HUES64 (cell line): ENCODE measurements around the gene IFNAR2.

Source experiments
- H3K27ac ChIP-seq: 2 replicates; pipeline ENCODE4 v1.7.0; 2013; ENCODE audit warnings: low read depth, low read length, inconsistent platforms
- H3K27me3 ChIP-seq: 2 replicates; pipeline ENCODE4 v1.6.1; 2013; ENCODE audit warnings: mild to moderate bottlenecking, low read length; ENCODE audit not compliant: insufficient read depth
- H3K36me3 ChIP-seq: 2 replicates; pipeline ENCODE4 v1.6.1; 2013; ENCODE audit warnings: mild to moderate bottlenecking, low read length; ENCODE audit not compliant: insufficient read depth
- H3K4me1 ChIP-seq: 2 replicates; pipeline ENCODE4 v1.6.1; 2013; ENCODE audit warnings: mild to moderate bottlenecking, low read length, moderate library complexity; ENCODE audit not compliant: insufficient read depth
- H3K4me3 ChIP-seq: 2 replicates; pipeline ENCODE4 v1.5.1; 2013; ENCODE audit warnings: mild to moderate bottlenecking, low read length, moderate library complexity
- H3K9ac ChIP-seq: 2 replicates; pipeline ENCODE4 v1.6.1; 2013; ENCODE audit warnings: mild to moderate bottlenecking, low read depth, low read length
- H3K9me3 ChIP-seq: 2 replicates; pipeline ENCODE4 v1.6.1; 2013; ENCODE audit warnings: low read depth, low read length; ENCODE audit not compliant: insufficient read depth
- WGBS: fragments of 150-250, 120-280 bp; methylation state at CpG from one replicate; pipeline ENCODE4 v1.1.7; 2013; ENCODE audit warnings: missing lambda C conversion rate; 5-methylcytosine and 5-hydroxymethylcytosine counted together

IFNAR2 gene

GRCh38 chr21:33201956-33202355 is 27.8 kb upstream of the IFNAR2 start:
- Histone ChIP-seq H3K4me1 (no peaks in the 10 kb centered on the region), H3K36me3 (no peaks in the 10 kb centered on the region), H3K9me3 (no peaks in the 10 kb centered on the region), H3K27ac (no peak overlapping the region), H3K9ac (no peak overlapping the region), H3K4me3 (no peak overlapping the region), H3K27me3 (peaks cover 4% of the 10 kb centered on the region; the same call in 1 of the 2 replicates)
- 90% methylated on average over 4 of the region's 4 CpGs for WGBS

DNA sequence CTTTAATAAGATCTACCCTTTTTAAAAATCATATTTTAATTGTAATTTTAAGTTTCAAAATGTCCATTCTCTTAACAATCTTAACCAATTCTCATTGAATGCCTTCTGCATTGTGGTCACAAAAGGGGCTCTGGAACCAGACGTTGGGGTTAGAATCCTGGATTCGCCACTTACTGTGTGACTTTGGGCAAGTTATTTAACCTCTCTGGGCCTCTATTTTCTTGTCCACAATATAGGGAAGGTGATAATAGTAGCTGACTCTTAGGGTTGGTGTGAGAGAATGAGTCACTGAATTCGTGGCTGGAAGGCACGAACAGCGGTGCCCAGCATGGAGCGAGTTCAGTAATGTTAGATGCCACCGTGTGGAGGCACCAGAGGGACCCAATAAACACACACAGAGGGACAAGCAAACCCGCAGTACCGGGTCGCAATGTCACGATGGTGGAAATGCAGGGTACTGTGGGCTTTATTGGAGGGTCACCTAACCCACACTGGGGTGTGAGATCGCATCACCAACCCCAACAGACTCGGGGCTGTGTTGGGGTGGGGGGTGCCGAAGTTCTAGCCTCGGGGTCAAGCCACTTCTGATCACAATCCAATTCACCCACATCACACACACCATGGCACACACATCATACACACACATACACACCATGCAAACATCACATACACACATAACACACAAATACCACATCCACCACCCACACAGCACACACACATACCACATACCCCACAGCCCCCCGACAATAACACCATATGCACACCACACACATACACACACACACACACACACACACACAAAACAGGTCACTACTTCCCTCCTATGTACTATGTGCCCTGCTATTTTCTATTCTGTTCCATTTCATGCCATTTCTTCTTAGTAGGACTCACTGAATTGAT is 27.0 kb upstream of the IFNAR2 start:
- Histone ChIP-seq H3K27ac (no peak overlapping the region), H3K9me3 (no peaks in the 10 kb centered on the region), H3K4me1 (no peaks in the 10 kb centered on the region), H3K9ac (no peak overlapping the region), H3K36me3 (no peaks in the 10 kb centered on the region), H3K27me3 (no peaks in the 10 kb centered on the region), H3K4me3 (no peak overlapping the region)
- WGBS, result 92% methylated on average over 14 of the region's 16 CpGs

DNA sequence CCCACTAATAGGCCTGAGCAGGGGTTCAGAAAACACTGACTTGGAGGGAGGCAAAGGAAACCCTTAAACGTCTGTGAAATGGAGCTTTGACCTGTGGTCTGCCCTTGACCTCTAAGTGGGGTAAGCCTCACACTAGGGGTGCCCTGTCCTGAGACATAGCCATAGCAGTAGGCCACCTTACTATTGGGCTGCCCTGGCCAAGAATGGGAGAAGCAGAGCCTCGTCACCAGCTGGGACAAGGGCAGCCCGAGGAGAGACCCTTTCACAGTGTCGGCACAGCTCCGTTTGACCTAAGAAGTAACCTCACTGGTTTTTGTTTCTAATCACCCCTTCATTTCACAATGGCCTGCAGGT is 26.4 kb upstream of the IFNAR2 start:
- Histone ChIP-seq H3K36me3 (no peaks in the 10 kb centered on the region), H3K27me3 (no peaks in the 10 kb centered on the region), H3K27ac (no peak overlapping the region), H3K4me1 (no peaks in the 10 kb centered on the region), H3K4me3 (no peak overlapping the region), H3K9ac (no peak overlapping the region), H3K9me3 (no peaks in the 10 kb centered on the region)
- 89% methylated on average over 5 of the region's 5 CpGs for WGBS

GRCh38 chr21:33205476-33205875 is 24.3 kb upstream of the IFNAR2 start:
- Histone ChIP-seq H3K9ac (no peak overlapping the region), H3K4me1 (no peaks in the 10 kb centered on the region), H3K27ac (no peak overlapping the region), H3K27me3 (no peaks in the 10 kb centered on the region), H3K4me3 (no peak overlapping the region), H3K9me3 (peaks cover 4% of the 10 kb centered on the region; the same call in 1 of the 2 replicates), H3K36me3 (no peaks in the 10 kb centered on the region)
- 84% methylated on average over 5 of the region's 5 CpGs for WGBS

- Histone ChIP-seq H3K36me3 (no peaks in the 10 kb centered on the region), H3K4me3 (no peak overlapping the region), H3K27ac (no peak overlapping the region), H3K4me1 (no peaks in the 10 kb centered on the region), H3K9ac (no peak overlapping the region), H3K27me3 (no peaks in the 10 kb centered on the region), H3K9me3 (peaks cover 4% of the 10 kb centered on the region; the same call in 1 of the 2 replicates)
- 79% methylated on average over 10 of the region's 10 CpGs for WGBS
These were observed 22.9 kb upstream of the IFNAR2 start for GRCh38 chr21:33206771-33207281.

DNA sequence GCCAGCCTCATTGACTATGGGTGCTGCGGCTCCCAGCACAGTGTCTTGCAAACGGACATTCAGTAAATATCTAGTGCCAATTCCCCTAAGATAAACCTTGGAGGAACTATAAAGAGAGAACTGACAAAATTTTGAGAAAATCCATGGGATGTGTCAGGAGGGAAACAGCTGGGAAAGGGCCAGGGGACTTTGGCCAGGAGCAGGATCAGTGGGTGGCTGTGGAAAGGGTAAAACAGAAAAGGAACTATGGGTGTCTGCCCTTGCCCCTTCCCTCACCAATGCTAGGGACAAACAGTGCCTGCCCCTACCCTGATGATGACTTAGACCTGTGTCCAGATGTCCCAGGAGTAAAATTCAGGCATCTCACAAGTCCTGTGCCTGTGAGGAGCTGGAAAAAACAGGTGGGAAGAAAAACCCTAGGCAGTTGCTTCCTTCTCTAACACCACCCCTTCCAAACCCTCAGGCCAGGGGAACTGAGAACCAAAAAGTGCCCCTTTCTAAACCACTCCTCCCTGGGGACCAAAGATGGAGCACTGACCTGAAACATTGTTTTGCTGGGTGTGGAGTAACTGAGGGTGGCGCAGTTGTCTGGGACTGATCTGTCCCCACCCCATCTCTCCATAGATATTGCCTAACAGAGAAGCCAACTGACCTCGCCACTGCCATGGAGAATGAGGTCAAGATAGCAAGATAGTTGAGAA is 22.1 kb upstream of the IFNAR2 start:
- H3K4me1 ChIP-seq, result no peaks in the 10 kb centered on the region
- no peak overlapping the region for H3K27ac ChIP-seq
- no peak overlapping the region for H3K4me3 ChIP-seq
- H3K9me3 ChIP-seq, result peaks cover 4% of the 10 kb centered on the region; the same call in 1 of the 2 replicates
- H3K9ac ChIP-seq, result no peak overlapping the region
- no peaks in the 10 kb centered on the region for H3K27me3 ChIP-seq
- H3K36me3 ChIP-seq, result no peaks in the 10 kb centered on the region
- 62% methylated on average over 2 of the region's 4 CpGs for WGBS

DNA sequence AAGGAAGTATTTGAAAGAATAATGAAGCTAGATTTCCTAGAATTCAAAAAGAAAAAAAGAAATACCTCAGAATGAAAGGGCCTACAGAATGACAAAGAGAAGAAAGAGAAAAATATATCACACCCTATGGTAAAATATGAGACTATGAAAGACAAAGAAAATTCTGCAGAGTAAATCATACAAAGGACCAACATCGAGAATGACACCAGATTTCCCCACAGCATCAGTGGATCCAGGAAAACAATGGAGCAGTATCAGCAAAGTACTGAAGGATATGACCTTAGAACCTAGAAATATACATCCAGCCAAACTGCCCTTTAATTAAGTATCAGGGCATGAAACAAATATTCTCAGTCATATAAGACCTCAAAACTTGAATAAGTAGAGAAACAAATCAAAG is 21.2 kb upstream of the IFNAR2 start:
- H3K9ac ChIP-seq, result no peak overlapping the region
- no peaks in the 10 kb centered on the region for H3K27me3 ChIP-seq
- H3K4me3 ChIP-seq, result no peak overlapping the region
- H3K36me3 ChIP-seq, result no peaks in the 10 kb centered on the region
- H3K4me1 ChIP-seq, result no peaks in the 10 kb centered on the region
- H3K9me3 ChIP-seq, result peaks cover 4% of the 10 kb centered on the region; the same call in 1 of the 2 replicates
- 40% methylated on average over 1 of the region's 1 CpG for WGBS
- H3K27ac ChIP-seq, result no peak overlapping the region

DNA sequence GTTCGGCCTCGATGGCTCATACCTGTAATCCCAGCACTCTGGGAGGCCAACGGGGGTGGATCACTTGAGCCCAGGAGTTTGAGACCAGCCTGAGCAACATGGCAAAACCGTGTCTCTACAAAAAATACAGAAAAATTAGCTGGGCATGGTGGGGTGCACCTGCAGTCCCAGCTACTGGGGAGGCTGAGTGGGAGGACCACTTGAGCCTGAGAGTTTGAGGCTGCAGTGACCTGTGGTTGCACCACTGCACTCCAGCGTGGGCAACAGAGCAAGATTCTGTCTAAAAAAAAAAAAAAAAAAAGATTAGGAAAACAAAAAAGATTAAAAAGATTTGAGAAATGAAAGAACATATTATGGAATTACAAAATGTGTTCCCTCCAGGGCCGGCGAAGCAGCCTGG is 18.4 kb upstream of the IFNAR2 start:
- no peaks in the 10 kb centered on the region for H3K36me3 ChIP-seq
- peaks cover 3% of the 10 kb centered on the region; the same call in 1 of the 2 replicates for H3K4me1 ChIP-seq
- H3K27me3 ChIP-seq, result peaks cover 4% of the 10 kb centered on the region; the same call in 1 of the 2 replicates
- H3K27ac ChIP-seq, result no peak overlapping the region
- WGBS, result 95% methylated on average over 7 of the region's 7 CpGs
- no peak overlapping the region for H3K4me3 ChIP-seq
- H3K9me3 ChIP-seq, result peaks cover 4% of the 10 kb centered on the region; the same call in 1 of the 2 replicates
- no peak overlapping the region for H3K9ac ChIP-seq

- WGBS, result 80% methylated on average over 5 of the region's 6 CpGs
- no peak overlapping the region for H3K4me3 ChIP-seq
- H3K9ac ChIP-seq, result no peak overlapping the region
- H3K36me3 ChIP-seq, result no peaks in the 10 kb centered on the region
- H3K4me1 ChIP-seq, result peaks cover 7% of the 10 kb centered on the region; the same call in 1 of the 2 replicates
- peaks cover 4% of the 10 kb centered on the region; the same call in 1 of the 2 replicates for H3K27me3 ChIP-seq
- peaks cover 4% of the 10 kb centered on the region; the same call in 1 of the 2 replicates for H3K9me3 ChIP-seq
- no peak overlapping the region for H3K27ac ChIP-seq
These were observed 18.0 kb upstream of the IFNAR2 start for GRCh38 chr21:33211732-33212131.

- Histone ChIP-seq H3K4me3 (no peak overlapping the region), H3K27ac (no peak overlapping the region)
- WGBS, result 87% methylated on average over 8 of the region's 8 CpGs
These were observed 17.4 kb upstream of the IFNAR2 start for GRCh38 chr21:33212159-33212851.

More at GRCh38 chr21:33212159-33212851, 17.4 kb upstream of the IFNAR2 start:
- no peak overlapping the region for H3K9ac ChIP-seq
- H3K27me3 ChIP-seq, result peaks cover 4% of the 10 kb centered on the region; the same call in 1 of the 2 replicates
- no peaks in the 10 kb centered on the region for H3K36me3 ChIP-seq
- H3K4me1 ChIP-seq, result peaks cover 11% of the 10 kb centered on the region; the same call in 1 of the 2 replicates
- H3K9me3 ChIP-seq, result peaks cover 4% of the 10 kb centered on the region; the same call in 1 of the 2 replicates
